Ovary (tissue), 9 donors: Measurements from ENCODE around the gene PUSL1. TPM values are rescaled to one million over a fixed set of nuclear protein-coding genes. Genes with fewer than 3 reads are reported as not detected.

Experiments
- DNase-seq, 5 donors: peaks; one replicate each; pipeline ENCODE4 v3.0.0-alpha.2; 2019 to 2020
- H3K27ac ChIP-seq, 2 donors: fragments of 200-600 bp; one replicate each; pipeline versions ENCODE4 v1.5.1 to v1.8.0; 2019 to 2022
- H3K27me3 ChIP-seq: fragments of 200-600 bp; one replicate; pipeline ENCODE4 v1.8.0; 2022
- H3K36me3 ChIP-seq: fragments of 200-600 bp; sonication (generic); one replicate; pipeline ENCODE4 v1.5.1; 2019
- H3K4me1 ChIP-seq: one replicate; pipeline ENCODE4 v1.8.1; 2013; ENCODE audit warnings: mild to moderate bottlenecking, moderate library complexity; ENCODE audit not compliant: insufficient read depth
- H3K4me3 ChIP-seq: fragments of 200-600 bp; sonication (generic); one replicate; pipeline ENCODE4 v1.5.1; 2017
- H3K9me3 ChIP-seq, 2 donors: fragments of 200-600 bp in 1 of 2; sonication (generic) in 1 of 2; one replicate each; pipeline versions ENCODE4 v1.5.1 to v1.8.1; 2013 to 2019; ENCODE audit warnings: mild to moderate bottlenecking in 1 of 2, moderate library complexity in 1 of 2
- CTCF ChIP-seq, 3 donors: fragments of 450-650 bp in 2 of 3; fragments of 200-600 bp in 1 of 3; IDR thresholded peaks; one replicate each; pipeline versions ENCODE4 v1.5.1 to v1.8.0; 2016 to 2022; ENCODE audit warnings: antibody characterized with exemption in 3 of 3, mild to moderate bottlenecking in 1 of 3
- EP300 ChIP-seq: sonication (generic); formaldehyde crosslinking; IDR thresholded peaks from one replicate; pipeline ENCODE4 v1.6.1; 2017; ENCODE audit warnings: antibody characterized with exemption
- POLR2A ChIP-seq: fragments of 450-650 bp; IDR thresholded peaks from one replicate; pipeline ENCODE4 v1.6.1; 2017; ENCODE audit warnings: antibody characterized with exemption, mild to moderate bottlenecking, moderate library complexity
- WGBS, 3 donors: extraction: QIAGEN DNeasy Blood & Tissue Kit in 1 of 3; methylation state at CpG; one replicate each; pipeline versions ENCODE4 v1.1.5 to v1.1.7; 2013 to 2017; 5-methylcytosine and 5-hydroxymethylcytosine counted together
- intact Hi-C, 4 donors: fragments of 100-400 bp; cut with DNase I; formaldehyde crosslinking; loops; one replicate each; pipeline versions ENCODE4 v1.11.0 to v1.15.1; 2022 to 2023
- polyA plus RNA-seq, 2 donors: library from polyadenylated mRNA; stranded (reverse); fragments of 200-250 nt in 1 of 2; fragments of 350-450 nt in 1 of 2; fragmentation: Illumina TruSeq in 1 of 2; extraction: RNeasy Lipid Tissue Mini Kit (QIAGEN cat#74804) in 1 of 2; gene quantifications; one replicate each; pipeline ENCODE4 v1.2.3, GENCODE V29; 2013 to 2014
- total RNA-seq, 7 donors: library from RNA; depleted of rRNA in 2 of 7; stranded (reverse); fragments of >200 nt in 2 of 7; fragmentation: NEBNext Ultra II Directional in 3 of 7; extraction: Animal tissue kit (Norgen Biotek cat#: 25700) in 3 of 7; gene quantifications; one replicate each; pipeline versions ENCODE4 v1.1.0 to v1.2.4, GENCODE V29; 2016 to 2023
- donor health status: DM: no; HTN: no; CAD: no; lungs with moderate emphysema.
- donor health status: DM: no; HTN: no; CAD: no.
- donor health status: Bipolar disorder and iron deficiency.
- donor health status: DM: yes; HTN: yes; CAD: no.
- donor health status: DM: no; HTN: no; CAD: no.
- donor health status: DM: yes; HTN: yes; CAD: no.

Gene PUSL1
- total and polyA plus RNA-seq, 9 donors = 0.18 to 27.6 (median 20.8) TPM

- H3K27ac ChIP-seq = peak overlapping the region; percentile 43 to 51
- H3K4me1 ChIP-seq = peaks cover 6% of the 10 kb centered on the region
- 10 to 18% (median 16%) methylated on average over 9 of the region's 9 CpGs for WGBS, 3 donors
- H3K36me3 ChIP-seq = no peaks in the 10 kb centered on the region
- TF ChIP-seq CTCF (IDR thresholded peaks at IDR 0.05) (no peak), POLR2A (no peak), EP300 (no peak)
- no peaks in the 10 kb centered on the region for H3K27me3 ChIP-seq
- H3K9me3 ChIP-seq = no peaks in the 10 kb centered on the region
- DNase-seq = peak; percentile 89 to 96 (median 94)
- H3K4me3 ChIP-seq = no peak overlapping the region
- intact Hi-C loops = loop anchor here in 1 of 4 donors (10.0 kb wide), 1 partner anchor 187 kb away; no protein-coding TSS in a partner anchor
Observed at GRCh38 chr1:1318131-1318652, 9.8 kb downstream of the PUSL1 start.

GRCh38 chr1:1318777-1319645, 10.6 kb downstream of the PUSL1 start:
- Histone ChIP-seq H3K36me3 (no peaks in the 10 kb centered on the region), H3K27me3 (no peaks in the 10 kb centered on the region), H3K4me1 (peaks cover 10% of the 10 kb centered on the region), H3K9me3 (no peaks in the 10 kb centered on the region), H3K27ac (peak overlapping the region in 1 of 2 donors; percentile 51), H3K4me3 (no peak overlapping the region)
- 74 to 82% (median 78%) methylated on average over 36 of the region's 36 CpGs for WGBS, 3 donors
- intact Hi-C loops = loop anchor here in 1 of 4 donors (10.0 kb wide), 1 partner anchor 186 kb away; no protein-coding TSS in a partner anchor
- TF ChIP-seq POLR2A (no peak), EP300 (no peak), CTCF (IDR thresholded peaks at IDR 0.05) (no peak)
- peak in 1 of 5 donors; percentile 48 for DNase-seq

GRCh38 chr1:1319646-1319941, 11.2 kb downstream of the PUSL1 start:
- Histone ChIP-seq H3K4me3 (no peak overlapping the region), H3K9me3 (no peaks in the 10 kb centered on the region), H3K4me1 (peaks cover 10% of the 10 kb centered on the region), H3K27me3 (no peaks in the 10 kb centered on the region), H3K27ac (no peak overlapping the region), H3K36me3 (no peaks in the 10 kb centered on the region)
- no peak for TF ChIP-seq EP300
- no peak for TF ChIP-seq POLR2A
- TF ChIP-seq CTCF (IDR thresholded peaks at IDR 0.05) = no peak
- intact Hi-C loops = loop anchor here in 1 of 4 donors (10.0 kb wide), 1 partner anchor 185 kb away; no protein-coding TSS in a partner anchor
- no peak for DNase-seq
- 88 to 93% (median 92%) methylated on average over 13 of the region's 13 CpGs for WGBS, 3 donors

- DNase-seq = no peak
- peak overlapping the region in 1 of 2 donors; percentile 29 for H3K27ac ChIP-seq
- intact Hi-C loops = no loop called here
- no peaks in the 10 kb centered on the region for H3K36me3 ChIP-seq
- no peaks in the 10 kb centered on the region for H3K27me3 ChIP-seq
- H3K4me1 ChIP-seq = peaks cover 16% of the 10 kb centered on the region
- TF ChIP-seq CTCF (IDR thresholded peaks at IDR 0.05) (no peak), POLR2A (no peak), EP300 (no peak)
- no peak overlapping the region for H3K4me3 ChIP-seq
- H3K9me3 ChIP-seq = no peaks in the 10 kb centered on the region
- WGBS, 3 donors = 60 to 72% (median 65%) methylated on average over 21 to 23 of the region's 23 CpGs
Observed at GRCh38 chr1:1320666-1321448, 12.5 kb downstream of the PUSL1 start.
